Non-pigmented ciliary epithelial cell (primary cell): Measurements from ENCODE around the gene KHDC1L.
"Not testable (repeated sequence)": the region's sequence is repeated elsewhere in the genome, so short reads cannot be mapped to it uniquely, and the experiment has no call there.

Source experiments
- DNase-seq: peaks from one replicate; pipeline ENCODE4 v3.0.0-alpha.2; 2010; ENCODE audit warnings: low read depth

The KHDC1L gene

GRCh38 chr6:73225396-73225795 is at the start of gene KHDC1L:
KHDC1L (minus strand) TSS chr6:73225496; CDS start chr6:73225408, 88 bp downstream.
- no peak for DNase-seq

DNA sequence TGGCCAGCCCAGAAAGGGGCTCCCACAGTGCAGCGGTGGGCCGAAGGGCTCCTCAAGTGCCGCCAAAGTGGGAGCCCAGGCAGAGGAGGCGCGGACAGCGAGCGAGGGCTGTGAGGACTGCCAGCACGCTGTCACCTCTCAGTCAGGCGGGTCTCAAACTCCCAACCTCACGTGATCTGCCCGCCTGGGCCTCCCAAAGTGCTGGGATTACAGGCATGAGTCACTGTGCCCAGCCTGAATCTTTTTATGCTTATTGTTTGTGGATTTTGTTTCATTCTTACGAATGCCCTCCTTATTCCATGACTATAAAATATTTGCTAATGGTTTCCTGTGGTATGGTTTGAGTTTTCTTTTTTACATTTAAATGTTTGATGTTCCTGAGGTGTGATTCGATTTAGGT is 44.0 kb upstream of the KHDC1L start:
- not testable (repeated sequence) for DNase-seq

DNA sequence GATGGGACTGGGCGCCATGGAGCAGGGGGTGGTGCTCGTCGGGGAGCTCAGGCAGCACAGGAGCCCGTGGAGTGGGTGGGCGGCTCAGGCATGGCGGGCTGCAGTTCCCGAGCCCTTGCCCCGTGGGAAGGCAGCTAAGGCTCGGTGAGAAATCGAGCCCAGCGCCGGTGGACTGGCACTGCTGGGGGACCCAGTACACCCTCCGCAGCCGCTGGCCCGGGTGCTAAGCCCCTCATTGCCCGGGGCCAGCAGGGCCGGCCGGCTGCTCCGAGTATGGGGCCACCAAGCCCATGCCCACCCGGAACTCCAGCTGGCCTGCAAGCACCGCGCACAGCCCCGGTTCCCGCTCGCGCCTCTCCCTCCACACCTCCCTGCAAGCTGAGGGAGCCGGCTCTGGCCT is 43.6 kb upstream of the KHDC1L start:
- not testable (repeated sequence) for DNase-seq

DNA sequence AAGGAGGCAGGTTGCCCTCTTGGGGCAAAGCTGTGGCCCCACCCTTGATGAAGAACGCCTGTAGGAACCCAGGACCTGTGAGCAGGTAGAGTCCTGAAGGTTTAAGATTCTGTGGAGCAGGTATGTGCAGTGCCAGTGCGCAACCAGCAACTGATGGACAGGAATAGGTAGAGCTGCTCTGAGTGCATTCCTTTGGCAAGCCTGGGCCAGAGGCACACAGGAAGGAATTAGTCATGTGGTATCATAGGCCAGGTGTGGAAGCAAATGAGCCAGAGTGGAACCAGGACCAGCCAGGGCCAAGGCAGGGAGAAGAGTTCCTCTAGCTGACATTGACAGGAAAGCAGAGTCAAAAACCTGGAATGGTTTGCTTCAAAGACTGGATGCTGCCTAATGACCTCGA is 39.1 kb upstream of the KHDC1L start:
- DNase-seq = no peak

DNA sequence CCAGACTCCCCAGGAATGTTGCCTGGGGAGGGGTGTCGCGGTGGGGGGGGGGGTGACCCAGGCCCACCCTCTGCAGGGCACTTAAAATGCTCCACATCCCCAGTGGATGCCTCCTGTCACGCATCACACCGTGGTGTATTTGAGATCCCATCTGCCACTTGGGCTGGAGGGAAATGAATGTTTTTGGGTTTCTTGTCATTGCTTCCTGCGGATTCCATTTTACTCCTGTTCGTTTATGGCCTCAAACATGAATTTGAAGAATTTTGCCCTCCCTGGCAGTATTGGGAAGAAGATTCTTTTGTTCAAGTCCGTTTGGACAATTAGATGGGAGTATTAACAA is 38.2 kb upstream of the KHDC1L start:
- no peak for DNase-seq

GRCh38 chr6:73262671-73263569 is 37.6 kb upstream of the KHDC1L start, which contains the start of gene KHDC1:
KHDC1 (minus strand) TSS chr6:73263196; CDS start chr6:73242517, 20,679 bp downstream.
- DNase-seq = peak; percentile 4

GRCh38 chr6:73258721-73259120 is 33.4 kb upstream of the KHDC1L start:
- no peak for DNase-seq

- not testable (repeated sequence) for DNase-seq
Measured at GRCh38 chr6:73254323-73254722, 29.0 kb upstream of the KHDC1L start.

- no peak for DNase-seq
Measured at GRCh38 chr6:73252703-73253102, 27.4 kb upstream of the KHDC1L start.

GRCh38 chr6:73250016-73250415 is 24.7 kb upstream of the KHDC1L start:
- DNase-seq = no peak

GRCh38 chr6:73248192-73248903 is 23.1 kb upstream of the KHDC1L start:
- no peak for DNase-seq

GRCh38 chr6:73242001-73242400 is 16.7 kb upstream of the KHDC1L start:
- DNase-seq = no peak

- no peak for DNase-seq
Measured at GRCh38 chr6:73240730-73241129, 15.4 kb upstream of the KHDC1L start.

DNA sequence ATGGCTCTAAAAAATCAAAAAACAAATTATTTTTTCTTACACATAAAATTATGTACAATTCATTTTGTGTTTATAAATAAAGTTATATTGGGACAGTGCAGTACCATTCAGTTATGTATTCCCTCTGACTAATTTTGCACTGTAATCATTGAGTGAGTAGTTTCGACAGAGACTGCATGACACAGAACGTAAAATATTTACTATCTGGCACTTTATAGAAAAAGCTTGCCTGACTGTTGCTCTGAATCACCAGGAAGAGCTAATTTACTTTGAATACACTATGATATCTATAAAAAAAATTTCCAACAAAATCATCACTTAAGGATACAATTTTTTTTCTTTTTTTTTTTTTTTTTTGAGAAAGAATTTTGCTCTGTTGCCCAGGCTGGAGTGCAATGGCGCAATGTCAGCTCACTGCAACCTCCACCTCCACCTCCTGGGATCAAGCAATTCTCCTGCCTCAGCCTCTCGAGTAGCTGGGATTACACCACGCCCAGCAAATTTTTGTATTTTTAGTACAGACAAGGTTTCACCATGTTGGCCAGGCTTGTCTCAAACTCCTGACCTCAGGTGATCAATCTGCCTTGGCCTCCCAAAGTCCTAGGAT is 11.0 kb upstream of the KHDC1L start:
- peak; percentile 68 for DNase-seq

- peak; percentile 50 for DNase-seq
Measured at GRCh38 chr6:73234733-73235132, 9.4 kb upstream of the KHDC1L start.

DNA sequence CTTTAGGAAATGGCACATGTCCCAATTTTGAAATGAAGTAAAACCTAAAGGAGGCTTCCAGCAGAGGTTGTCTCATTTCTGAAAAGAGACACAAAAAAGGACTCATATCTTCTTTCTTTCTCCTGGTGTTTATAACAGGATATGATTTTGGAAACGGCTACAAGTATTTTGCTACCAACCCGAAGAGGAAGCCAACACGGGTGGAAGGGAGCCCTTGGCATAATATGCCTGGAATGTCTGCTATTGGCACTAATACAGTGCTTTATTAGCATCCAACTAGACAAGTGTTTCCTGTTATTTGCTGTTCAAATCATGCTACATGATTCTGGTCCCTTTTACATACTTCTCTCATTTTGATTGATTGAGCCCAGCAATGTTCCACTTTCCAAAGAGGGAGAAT is 8.7 kb upstream of the KHDC1L start:
- DNase-seq = not testable (repeated sequence)

GRCh38 chr6:73233048-73233447 is 7.8 kb upstream of the KHDC1L start:
- DNase-seq = no peak

GRCh38 chr6:73231986-73232391 is 6.7 kb upstream of the KHDC1L start:
- DNase-seq = no peak

DNA sequence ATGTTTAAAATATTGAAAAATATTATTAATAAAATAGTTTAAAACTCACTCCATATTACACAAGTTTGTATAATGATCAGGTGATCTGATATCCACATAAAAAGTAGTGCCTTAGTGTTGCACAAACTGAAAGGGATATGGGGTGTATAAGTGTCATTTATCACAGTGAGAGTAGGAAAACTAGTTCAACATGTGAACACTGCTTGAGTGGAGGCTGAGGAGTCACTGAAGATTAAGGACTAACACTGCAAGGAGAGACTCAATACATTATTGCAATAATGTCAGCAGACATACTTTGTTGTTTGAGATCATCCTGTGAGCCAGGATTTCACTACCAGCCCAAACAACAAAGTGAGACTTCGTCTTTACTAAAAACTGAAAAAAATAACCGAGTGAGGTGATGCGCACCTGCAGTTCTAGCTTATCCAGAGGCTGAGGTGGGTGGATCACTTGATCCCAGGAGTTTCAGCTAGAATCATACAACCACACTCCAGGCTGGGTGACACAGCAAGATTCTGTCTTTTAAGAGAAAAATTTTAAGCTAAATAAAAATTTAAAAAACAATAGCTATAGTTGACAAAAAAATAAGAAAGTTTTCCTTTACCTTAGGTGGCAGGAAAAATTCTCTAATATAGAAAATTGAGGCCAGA is 2.4 kb upstream of the KHDC1L start:
- no peak for DNase-seq

GRCh38 chr6:73216859-73217258 is 8.4 kb downstream of the KHDC1L start:
- DNase-seq = no peak

- DNase-seq = no peak
Measured at GRCh38 chr6:73209117-73209516, 16.2 kb downstream of the KHDC1L start.

DNA sequence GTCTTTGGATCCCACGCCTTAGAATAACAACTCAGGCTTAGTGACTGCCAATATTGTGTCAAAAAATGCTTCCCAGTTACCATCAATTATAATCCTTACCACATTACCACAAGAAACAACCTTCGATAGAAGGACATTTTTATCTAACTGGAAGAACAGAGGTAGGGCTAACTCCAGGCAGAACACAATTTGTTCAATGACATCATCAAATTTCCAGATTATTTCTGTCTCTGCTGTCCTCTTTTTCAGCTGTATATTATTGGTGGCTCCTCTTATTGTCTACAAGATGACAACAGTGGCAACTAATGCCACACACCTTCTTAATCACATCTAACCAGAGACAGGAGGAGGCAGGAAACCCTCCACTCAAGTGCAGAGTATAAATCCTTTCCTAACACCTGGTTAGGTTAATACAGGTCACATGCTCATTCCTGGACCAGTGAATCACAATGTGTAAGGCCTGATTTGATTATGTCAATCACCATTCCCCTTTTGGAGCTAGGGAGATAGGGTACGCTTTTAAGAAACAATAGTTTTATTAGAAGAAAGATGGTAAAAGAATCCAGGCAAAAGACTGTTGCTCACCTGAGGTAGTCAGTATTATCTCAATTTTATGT is 18.0 kb downstream of the KHDC1L start:
- DNase-seq = no peak
